Motor neuron (in vitro differentiated cells): ENCODE measurements around the gene MYADML2. TPM values are rescaled to one million over a fixed set of nuclear protein-coding genes. Genes with fewer than 3 reads are reported as not detected.

ENCODE experiments used
- ATAC-seq, 8 experiments: fragments of 200-7000 bp; cut with Tn5 transposase; replicated peaks in 6 of 8; 2 replicates each; pipeline ENCODE4 v1.8.0; 2021; ENCODE audit warnings: mild to moderate bottlenecking in 8 of 8, moderate library complexity in 8 of 8
- H3K27ac ChIP-seq, 2 donors: fragments of 250-450 bp; sonication (Bioruptor Pico); 2 replicates each; pipeline ENCODE4 v1.9.0; 2021; ENCODE audit warnings: antibody characterized with exemption in 2 of 2, mild to moderate bottlenecking in 2 of 2, moderate library complexity in 1 of 2
- H3K4me1 ChIP-seq, 2 donors: fragments of 250-450 bp; sonication (Bioruptor Pico); replicated peaks in 1 of 2; 2 replicates each; pipeline ENCODE4 v1.6.1; 2021; ENCODE audit warnings: antibody characterized with exemption in 2 of 2, mild to moderate bottlenecking in 2 of 2, moderate library complexity in 1 of 2
- H3K4me3 ChIP-seq, 5 donors: fragments of 250-450 bp; sonication (Bioruptor Pico); 2 replicates each; pipeline ENCODE4 v1.9.0; 2021; ENCODE audit warnings: antibody characterized with exemption in 5 of 5, mild to moderate bottlenecking in 5 of 5, moderate library complexity in 4 of 5
- WGBS, 10 experiments: fragments of 450-650 bp; shearing (Covaris generic); methylation state at CpG; one replicate each; pipeline ENCODE4 v1.0.0; 2022; 5-methylcytosine and 5-hydroxymethylcytosine counted together
- in situ Hi-C, 9 experiments: fragments of 400-800 bp; cut with MboI; loops; one replicate each; pipeline ENCODE4 v1.15.0; 2021; ENCODE audit warnings: low sequenced_read_pairs in 9 of 9, low pct_unique_long_range_greater_than_20kb in 2 of 9; ENCODE audit not compliant: unreplicated experiment in 9 of 9
- total RNA-seq, 8 experiments: library from RNA; unstranded; fragments of 300-600 nt; gene quantifications; 2 replicates each; pipeline versions ENCODE4 v1.2.3 to v1.2.4, GENCODE V29; 2022

MYADML2 gene
- total RNA-seq, 8 experiments from 2014 or later = 0.10 to 1.4 (median 0.47) TPM

- no peak overlapping the region for H3K4me3 ChIP-seq
- H3K27ac ChIP-seq = no peak overlapping the region
- in situ Hi-C loops = no loop called here
- H3K4me1 ChIP-seq = peaks cover 18 to 20% of the 10 kb centered on the region in 2 donors
- no peak for ATAC-seq
- 67 to 100% (median 87%) methylated on average over 2 to 9 of the region's 38 CpGs; no CpG with 5 or more reads in 5 of the 10 experiments for WGBS, 10 experiments
These were observed 12.0 kb downstream of the MYADML2 start for GRCh38 chr17:81934850-81935708.

- WGBS, 10 experiments = 91 to 94% methylated on average over 6 to 7 of the region's 23 CpGs; no CpG with 5 or more reads in 8 of the 10 experiments
- H3K27ac ChIP-seq = no peak overlapping the region
- no peak overlapping the region for H3K4me3 ChIP-seq
- peaks cover 17 to 18% of the 10 kb centered on the region in 2 donors for H3K4me1 ChIP-seq
- no peak for ATAC-seq
- in situ Hi-C loops = no loop called here
These were observed 12.8 kb downstream of the MYADML2 start for GRCh38 chr17:81934098-81934757.

GRCh38 chr17:81933178-81933699, 13.8 kb downstream of the MYADML2 start:
- in situ Hi-C loops = no loop called here
- no peak for ATAC-seq
- Histone ChIP-seq H3K4me1 (peaks cover 24 to 25% of the 10 kb centered on the region in 2 donors), H3K4me3 (no peak overlapping the region), H3K27ac (no peak overlapping the region)
- WGBS, 10 experiments = 60 to 97% (median 91%) methylated on average over 1 to 7 of the region's 14 CpGs; no CpG with 5 or more reads in 7 of the 10 experiments

- Histone ChIP-seq H3K27ac (no peak overlapping the region), H3K4me3 (no peak overlapping the region), H3K4me1 (peaks cover 16 to 18% of the 10 kb centered on the region in 2 donors)
- in situ Hi-C loops = no loop called here
- 93 to 100% methylated on average over 1 to 3 of the region's 9 CpGs; no CpG with 5 or more reads in 8 of the 10 experiments for WGBS, 10 experiments
- ATAC-seq = no peak
These were observed 14.6 kb downstream of the MYADML2 start for GRCh38 chr17:81932333-81932983.

DNA sequence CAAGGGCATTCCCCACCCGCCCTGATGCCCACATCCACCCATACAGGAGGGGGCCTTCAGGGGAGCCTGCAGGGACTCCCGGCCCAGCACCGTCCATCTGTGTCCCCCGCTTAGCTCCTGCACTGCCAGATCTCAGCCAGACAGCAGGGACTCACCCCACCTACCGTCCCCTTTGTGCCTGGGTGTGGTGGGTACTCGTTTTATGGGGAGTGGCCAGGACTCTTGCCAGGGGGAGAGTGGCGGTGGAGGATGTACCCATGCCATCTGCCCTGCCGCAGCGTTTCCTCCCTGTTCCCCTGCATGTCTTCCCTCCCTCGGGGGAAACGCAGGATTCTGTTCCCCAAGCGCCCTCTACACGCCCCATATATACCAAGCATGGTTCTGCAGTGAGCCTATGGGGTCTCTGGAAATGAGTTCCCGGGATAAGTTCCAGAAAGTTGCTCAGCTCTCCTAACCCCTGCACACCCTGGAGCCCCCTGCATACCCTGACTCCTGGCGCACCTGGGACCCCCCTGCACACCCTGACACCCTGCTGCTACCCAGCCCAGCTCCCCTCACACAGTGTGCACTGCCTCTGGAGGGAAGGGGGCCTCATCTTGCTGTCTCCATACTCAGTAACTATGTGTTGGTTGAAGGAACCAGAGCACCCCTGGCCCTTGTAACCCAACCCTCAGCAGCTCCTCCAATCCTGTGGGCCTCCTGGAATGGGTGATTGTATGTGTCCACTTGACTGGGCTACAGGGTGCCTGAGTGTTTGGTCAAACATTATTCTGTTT, 15.3 kb downstream of the MYADML2 start:
- in situ Hi-C loops = no loop called here
- Histone ChIP-seq H3K27ac (no peak overlapping the region), H3K4me1 (peaks cover 16 to 18% of the 10 kb centered on the region in 2 donors), H3K4me3 (no peak overlapping the region)
- ATAC-seq = no peak
- 15 to 83% methylated on average over 1 to 6 of the region's 15 CpGs; no CpG with 5 or more reads in 8 of the 10 experiments for whole genome bisulfite sequencing, 10 experiments

- in situ Hi-C loops = no loop called here
These were observed 15.9 kb downstream of the MYADML2 start for GRCh38 chr17:81931189-81931556.

DNA sequence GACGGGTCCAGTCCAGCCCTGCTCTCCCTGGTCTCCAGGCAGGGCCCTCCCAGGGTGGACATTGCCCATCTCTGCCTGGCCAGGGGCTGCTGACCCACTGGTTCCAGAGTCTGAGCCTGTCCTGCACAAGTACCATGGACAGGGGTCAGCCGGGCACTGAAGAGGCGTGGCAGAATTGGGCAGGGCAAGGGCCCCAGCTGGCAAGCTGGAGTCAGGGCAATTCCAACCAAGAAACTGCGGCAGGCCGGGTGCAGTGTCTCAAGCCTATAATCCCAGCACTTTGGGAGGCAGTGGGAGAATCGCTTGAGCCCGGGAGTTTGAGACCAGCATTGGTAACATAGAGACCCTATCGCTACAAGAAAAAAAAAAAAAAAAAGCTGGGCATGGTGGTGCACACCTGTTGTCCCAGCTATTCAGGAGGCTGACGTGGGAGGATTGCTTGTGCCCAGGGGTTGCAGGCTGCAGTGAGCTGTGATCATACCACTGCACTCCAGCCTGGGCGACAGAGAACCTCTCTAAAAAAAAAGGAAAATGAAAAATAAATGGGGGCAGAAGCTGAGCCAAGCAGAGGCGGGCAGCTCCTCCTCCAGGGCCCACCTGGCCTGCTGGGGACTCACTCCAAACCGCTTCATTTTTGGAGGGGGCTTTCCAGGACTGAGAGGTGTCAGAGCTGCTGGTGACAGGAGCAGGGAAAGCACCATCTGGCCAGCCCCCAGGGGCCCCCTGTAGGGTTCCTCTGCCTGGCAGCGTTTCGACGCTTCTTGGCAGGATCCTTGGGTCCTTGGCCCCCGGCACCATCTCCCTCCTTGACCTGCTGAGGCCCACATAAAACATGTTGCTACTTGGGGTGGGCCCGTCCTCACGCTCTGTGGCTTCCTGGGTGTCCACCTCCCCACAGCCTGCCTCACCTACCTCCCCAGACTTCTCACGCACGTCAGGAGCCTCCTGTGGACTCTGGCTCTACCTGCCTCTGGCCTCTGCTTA, 16.6 kb downstream of the MYADML2 start:
- no peak for ATAC-seq
- in situ Hi-C loops = no loop called here
- 75 to 100% (median 88%) methylated on average over 2 to 9 of the region's 20 CpGs; no CpG with 5 or more reads in 2 of the 10 experiments for WGBS, 10 experiments
- Histone ChIP-seq H3K4me3 (no peak overlapping the region), H3K4me1 (peaks cover 13 to 15% of the 10 kb centered on the region in 2 donors), H3K27ac (no peak overlapping the region)

More at GRCh38 chr17:81931189-81931556, 15.9 kb downstream of the MYADML2 start:
- peaks cover 18 to 19% of the 10 kb centered on the region in 2 donors for H3K4me1 ChIP-seq
- no peak for ATAC-seq
- 68 to 80% methylated on average over 2 to 9 of the region's 13 CpGs; no CpG with 5 or more reads in 8 of the 10 experiments for WGBS, 10 experiments
- no peak overlapping the region for H3K27ac ChIP-seq
- H3K4me3 ChIP-seq = no peak overlapping the region

GRCh38 chr17:81929253-81930141, 17.5 kb downstream of the MYADML2 start:
- 20 to 80% (median 73%) methylated on average over 1 to 5 of the region's 31 CpGs; no CpG with 5 or more reads in 5 of the 10 experiments for WGBS, 10 experiments
- Histone ChIP-seq H3K4me3 (peak overlapping the region in 2 of 5 donors; percentile 72 to 94), H3K27ac (no peak overlapping the region), H3K4me1 (peaks cover 21 to 22% of the 10 kb centered on the region in 2 donors)
- peak in 1 of 8 experiments; percentile 1 for ATAC-seq
- in situ Hi-C loops = no loop called here

DNA sequence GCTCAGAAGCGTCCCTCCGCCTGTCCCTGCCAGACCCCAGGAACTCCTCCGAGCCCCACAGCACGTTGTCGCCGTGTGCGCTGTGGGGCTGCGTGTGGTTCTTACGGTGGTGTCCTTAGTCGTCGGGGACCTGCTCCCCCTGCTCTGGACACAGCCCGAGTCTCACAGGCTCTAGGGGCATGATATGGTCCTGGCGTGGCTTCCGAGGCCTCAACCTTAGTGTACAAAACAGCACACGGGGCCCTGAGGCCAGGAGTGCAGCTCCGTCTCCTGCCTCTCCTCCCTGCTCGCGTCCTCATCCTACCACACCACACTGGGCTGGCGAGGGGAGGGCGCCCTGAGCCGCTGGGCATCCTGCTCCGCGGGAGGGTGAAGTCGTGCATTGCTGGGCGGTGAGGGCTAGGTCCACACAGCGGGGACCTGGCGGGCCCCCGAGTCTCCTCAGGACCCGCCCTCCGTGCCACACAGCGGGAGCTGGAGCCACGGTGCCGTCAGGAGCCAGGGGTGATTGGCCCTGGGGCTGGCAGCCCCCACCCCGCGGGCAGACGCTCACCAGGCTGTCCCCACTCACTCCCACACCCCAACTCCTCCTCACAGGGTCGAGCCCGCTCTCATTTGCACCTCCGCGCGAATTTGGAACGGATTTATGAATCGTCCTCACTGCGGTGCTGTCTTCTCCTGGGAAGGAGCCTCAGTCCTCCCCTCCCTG, 18.3 kb downstream of the MYADML2 start:
- peak overlapping the region in 1 of 2 donors; percentile 82 for H3K27ac ChIP-seq
- peak in 5 of 8 experiments; percentile 0 to 4 (median 1) for ATAC-seq
- in situ Hi-C loops = no loop called here
- H3K4me1 ChIP-seq = peaks cover 29% of the 10 kb centered on the region in 2 donors
- peak overlapping the region; percentile 45 to 94 (median 63) for H3K4me3 ChIP-seq
- WGBS, 10 experiments = 8 to 30% (median 30%) methylated on average over 2 to 14 of the region's 44 CpGs; no CpG with 5 or more reads in 7 of the 10 experiments
